ENCODE measurements around the gene MTCL1.

MTCL1 gene

DNA sequence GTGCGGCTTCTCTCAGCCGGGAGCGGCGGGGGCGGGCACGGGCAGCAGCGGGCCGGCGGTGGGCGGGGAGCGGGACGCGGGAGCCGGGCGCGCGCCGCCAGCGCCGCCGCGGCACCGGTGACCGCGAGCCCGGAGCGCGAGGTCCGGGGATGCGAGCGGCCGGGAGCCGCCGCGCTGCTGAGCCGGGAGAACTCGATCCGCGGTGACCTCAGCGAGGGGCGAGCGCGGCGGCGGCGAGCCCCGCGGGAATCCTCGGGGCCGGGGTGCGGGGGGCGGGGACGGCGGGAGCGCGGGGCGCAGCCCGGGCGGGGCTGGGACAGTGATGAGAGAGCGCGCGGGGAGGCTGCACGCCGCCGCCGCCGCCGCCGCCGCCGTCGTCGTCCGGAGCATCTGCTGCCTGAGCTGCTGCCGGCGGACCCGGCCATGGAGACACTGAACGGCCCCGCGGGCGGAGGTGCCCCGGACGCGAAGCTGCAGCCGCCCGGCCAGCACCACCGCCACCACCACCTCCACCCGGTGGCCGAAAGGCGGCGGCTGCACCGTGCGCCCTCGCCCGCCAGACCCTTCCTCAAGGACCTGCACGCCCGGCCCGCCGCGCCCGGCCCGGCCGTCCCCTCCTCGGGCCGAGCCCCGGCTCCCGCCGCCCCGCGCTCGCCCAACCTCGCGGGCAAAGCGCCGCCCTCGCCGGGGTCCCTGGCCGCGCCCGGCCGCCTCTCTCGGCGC, at the start of gene MTCL1:
Gene MTCL1, plus strand, starts transcription at position 319 of the 723 bp plus-strand sequence. Its CDS starts 105 bp downstream, at position 424.
- DNase-seq, result no peak

DNA sequence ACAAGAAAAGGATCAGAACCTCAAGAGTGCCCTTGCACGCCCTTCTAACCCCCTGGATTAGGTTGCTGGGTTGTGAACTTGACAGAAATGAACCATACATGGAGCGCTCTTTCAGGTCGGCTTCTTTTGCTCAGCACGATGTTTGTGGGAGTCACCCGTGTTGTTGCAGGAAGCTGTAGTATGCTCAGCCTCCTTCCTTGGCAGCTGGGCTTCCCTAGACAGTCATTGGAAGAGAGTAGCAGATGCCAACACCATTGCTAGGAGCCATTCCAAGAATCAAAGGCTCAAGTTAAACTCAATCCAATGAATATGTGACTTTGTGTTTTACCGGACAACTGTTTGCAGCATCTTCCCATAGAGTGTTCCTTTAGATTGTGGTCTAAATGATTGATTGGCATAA, 49.1 kb upstream of the MTCL1 start:
- no peak for DNase-seq

DNA sequence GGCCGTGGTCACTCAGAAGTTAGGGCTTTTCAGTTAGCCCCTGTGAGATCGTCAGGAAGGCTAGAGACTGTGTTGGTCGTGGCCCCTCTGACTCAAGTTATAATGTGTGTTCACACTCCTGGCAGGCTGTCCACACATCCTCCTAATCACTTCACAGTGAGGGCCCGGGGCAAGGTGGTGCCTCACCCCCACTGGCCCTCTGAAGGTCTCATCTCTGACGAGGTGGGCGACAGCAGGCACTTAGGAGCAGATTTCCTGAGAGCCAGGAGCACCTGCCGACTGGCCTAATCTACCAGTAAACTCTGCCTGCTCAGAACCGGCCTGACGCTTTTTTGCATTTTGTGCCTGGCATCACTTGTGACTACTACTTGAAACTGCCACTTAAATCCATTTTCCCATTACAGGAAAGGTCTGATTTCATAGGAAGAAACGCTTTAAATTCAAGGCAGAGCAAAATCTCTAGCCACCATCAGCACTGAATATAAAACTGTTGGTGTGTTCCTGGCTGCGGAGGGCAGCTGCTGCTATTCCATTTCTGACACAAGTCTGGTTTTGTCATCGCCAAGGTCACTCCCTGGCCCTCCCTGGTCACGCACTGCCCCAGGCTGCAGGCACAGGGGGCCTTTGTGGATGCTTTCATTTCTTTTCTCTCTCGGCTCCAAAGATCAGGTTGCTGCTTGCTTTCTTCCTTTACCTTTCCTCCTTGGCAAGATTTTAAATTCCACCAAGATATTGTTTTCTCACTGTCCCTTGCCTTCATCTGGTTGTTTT, 48.1 kb upstream of the MTCL1 start:
- DNase-seq, result no peak

DNA sequence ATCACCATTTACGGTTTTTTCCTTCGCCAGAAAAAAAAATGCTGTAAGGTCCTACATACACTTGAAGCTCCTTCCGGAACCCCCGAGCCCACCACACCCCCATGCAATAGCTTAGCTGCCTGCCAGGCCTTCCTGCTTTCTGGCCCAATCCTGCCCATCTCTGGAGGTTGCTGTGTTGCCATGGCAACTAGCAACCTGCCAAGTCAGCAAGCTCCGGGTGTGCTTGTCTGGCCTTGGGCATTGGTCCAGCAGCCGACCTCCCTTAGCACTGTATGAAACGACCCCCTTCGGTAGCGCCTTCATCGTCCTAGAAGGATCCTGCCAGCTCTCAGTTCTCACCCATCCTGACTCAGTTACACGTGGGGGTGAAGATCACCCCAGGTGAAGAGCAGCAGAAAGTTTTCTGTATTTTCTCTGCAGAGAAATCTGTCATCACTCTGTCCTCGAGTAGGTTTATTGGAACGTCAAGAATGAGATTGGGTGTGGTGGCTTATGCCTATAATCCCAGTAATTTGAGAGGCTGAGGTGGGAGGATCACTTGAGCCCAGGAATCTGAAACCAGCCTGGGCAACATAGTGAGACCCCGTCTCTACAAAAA, 47.4 kb upstream of the MTCL1 start:
- no peak for DNase-seq

DNA sequence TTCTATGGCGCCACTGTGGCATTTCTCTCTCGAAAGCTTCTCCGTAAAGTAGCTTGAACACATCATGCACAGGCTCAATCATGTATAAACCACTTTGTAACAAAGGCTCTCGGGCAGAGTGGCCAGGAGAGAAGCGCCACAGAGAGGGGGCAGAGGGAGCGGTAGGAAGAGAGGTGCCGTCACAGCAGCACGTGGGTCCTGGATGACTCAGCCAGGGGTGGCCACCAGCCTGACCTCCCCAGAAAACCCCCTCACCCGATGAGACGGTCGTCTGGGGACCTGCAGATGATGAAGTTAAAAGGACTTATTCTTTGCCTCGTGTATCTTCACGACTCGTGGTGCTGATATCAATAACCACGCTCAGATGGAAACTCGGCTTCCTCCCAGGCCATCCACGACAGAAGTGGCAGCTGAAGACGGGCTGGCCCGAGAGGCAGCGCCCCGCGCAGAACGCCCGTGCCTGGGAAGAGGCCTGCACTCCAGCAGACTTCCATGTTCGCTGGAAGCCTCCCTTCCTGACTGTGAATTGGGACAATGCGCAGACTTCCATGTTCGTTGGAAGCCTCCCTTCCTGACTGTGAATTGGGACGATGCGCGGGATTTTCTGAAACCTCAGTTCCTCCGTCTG, 46.4 kb upstream of the MTCL1 start:
- no peak for DNase-seq

DNA sequence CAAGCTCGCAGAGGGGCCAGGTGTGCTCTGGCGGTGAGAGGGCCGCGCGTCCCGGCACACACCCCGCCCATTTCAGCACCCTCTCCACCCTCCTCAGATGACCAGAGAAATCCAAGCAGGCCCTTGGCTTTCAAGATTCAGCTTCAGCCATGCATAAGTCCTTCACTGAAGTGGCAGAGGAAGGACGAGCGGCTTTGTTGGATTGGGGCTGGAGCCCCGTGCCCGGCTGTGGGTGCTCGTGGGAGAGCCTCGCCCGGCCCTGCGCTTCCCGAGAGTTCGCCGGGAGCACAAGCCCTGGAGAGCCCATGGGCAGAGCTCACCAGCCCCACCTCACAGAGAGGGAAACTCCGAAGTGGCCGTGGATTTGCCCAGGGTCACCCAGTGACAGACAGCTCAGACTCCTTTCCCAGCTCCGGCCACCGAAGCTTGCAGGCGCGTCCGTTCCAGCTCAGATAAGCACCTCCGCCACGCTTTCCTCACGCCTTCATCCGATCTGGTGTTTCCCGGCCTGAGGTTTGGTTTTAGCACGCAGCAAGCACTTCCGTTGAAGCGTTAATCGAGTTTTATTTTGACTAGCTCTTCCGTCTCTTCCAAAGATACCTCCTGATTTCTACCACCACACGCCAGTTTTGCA, 45.6 kb upstream of the MTCL1 start:
- DNase-seq, result no peak

DNA sequence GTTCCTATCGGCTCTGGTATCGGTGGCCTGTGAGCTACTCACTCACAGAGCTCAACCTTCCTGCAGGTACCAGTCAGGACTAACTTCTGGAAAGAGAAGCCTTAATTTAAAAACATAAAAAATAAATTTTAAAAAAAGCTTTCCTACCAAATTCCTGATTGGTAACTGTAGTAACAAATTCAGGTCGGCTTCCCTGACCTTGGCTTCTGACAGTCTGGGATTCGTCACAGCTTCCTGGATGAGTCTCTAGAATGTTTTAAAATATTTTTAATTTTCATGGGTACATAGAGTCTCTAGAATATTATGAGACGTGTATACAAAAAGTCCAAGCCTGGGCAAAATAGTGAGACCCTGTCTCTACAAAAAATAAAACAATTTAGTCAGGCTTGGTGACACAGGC, 45.0 kb upstream of the MTCL1 start:
- DNase-seq, result no peak

DNA sequence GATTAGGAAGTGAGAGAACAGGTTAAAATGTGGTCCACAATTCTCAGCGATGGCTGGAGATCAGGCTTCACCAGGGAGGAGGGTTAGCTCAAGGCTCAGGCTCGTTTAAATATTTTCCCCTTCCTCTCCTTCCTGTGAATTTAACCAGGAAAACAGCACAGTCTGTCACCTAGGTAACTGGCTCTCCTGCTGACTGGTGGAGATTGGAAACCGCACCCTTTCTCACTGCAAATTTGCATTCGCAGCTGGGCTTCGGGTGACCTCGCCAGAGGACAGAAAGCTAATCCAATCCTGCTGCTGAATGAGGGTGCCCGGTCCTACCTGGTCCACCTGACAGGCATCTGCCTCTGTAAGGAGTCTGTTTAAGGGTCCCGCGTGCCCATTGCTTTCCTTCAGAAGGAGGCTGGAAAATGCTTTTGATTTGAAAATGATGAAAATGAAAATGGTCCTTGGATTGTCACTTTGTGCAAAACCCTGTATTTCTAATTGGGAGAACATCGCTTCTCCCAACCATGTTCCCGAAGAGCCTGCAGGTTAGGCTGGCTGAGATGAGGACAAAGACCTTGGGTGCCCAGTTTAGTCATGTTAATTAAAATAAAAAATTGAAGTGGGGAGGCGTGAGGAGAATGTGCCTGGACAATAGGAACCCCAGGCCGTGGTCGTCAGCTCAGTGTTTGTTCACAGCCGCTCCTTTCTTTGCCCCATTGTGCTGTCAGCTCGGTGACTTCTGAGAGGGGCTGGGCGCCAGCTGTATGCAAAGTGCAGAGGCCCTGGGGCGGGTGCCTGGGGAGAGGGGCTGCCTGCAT, 43.4 kb upstream of the MTCL1 start:
- DNase-seq, result peak; percentile 98

DNA sequence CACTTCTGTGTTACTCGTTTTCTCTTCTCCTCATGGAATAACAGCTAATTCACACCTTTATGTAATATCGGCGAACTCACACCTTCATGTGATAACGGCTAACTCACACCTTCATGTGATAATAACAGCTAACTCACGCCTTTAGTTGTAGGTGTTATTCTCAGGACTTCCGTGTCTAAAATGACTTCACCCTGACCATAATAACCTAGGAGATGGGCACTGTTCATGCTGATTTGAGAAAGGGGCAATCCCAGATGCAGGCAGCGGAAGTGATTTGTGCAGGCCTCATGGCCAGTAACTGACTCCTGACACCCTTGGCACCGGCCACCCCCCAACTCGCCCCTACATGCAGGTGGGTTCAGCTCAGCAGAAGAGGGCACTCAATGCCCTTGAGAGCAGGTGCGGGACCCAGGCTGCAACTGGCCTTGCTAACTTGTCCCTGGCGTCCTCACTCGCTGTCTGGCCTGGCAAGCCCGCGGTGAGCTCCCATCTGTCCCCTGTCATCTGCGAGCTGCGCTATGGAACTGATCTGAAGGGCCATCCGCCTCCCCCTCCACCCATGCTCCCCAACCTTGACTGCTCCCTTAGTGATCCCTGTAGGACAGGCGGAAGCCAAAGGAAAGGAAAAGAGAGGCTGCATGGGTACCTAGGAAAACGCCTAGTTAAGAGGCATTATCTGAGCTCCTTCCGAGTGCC, 42.6 kb upstream of the MTCL1 start:
- no peak for DNase-seq

DNA sequence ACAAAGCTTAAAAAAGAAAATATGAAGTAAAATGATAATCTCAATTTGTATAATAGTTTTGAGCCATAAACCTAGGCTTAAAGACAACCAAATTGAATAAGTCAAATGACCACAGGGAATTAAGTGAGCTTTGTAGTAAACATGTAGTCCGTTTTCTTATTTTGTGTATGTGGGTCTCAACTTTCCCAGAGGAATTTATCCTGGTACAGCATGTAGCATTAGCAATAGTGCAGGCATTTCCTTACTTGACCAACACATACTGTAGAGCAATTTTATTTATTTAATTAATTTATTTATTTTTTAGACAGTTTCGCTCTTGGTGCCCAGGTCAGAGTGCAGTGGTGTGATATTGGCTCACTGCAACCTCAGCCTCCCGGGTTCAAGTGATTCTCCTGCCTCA, 37.5 kb upstream of the MTCL1 start:
- DNase-seq, result no peak

DNA sequence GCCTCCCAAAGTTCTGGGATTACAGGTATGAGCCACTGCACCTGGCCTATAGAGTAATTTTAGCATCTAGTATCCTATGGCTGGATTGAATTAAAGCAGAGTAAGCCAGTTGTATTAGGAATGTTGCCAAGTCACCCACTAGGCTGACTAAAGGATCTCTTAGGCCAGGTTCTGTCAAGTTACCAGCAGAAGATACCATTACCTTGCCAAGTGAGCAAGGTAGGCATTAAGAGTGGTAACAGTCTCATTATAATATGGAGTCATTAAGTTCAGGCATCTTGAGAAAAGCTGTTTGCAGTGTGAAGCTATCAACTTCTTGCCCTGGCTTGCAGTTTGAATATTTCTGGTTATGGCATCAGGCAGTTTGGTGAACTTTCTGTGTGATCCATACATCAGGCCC, 37.0 kb upstream of the MTCL1 start:
- DNase-seq, result no peak

DNA sequence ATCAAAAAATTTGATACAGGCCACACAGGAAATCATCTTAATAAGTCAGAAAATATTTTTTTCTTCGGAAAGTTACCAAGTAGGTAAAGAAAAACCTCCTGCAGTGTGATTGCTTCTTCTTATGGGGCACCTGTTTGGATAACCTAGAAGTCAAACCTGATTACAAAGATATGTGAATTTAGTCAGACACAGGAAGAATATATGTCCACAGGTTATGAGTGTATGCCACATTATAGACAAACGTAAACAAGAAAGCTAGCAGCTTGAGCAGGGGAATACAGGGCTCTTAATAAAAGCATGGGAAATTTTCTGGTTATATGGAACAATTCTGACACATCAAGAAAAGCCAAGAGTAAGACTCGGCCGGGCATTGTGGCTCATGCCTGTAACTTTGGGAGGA, 35.8 kb upstream of the MTCL1 start:
- no peak for DNase-seq

DNA sequence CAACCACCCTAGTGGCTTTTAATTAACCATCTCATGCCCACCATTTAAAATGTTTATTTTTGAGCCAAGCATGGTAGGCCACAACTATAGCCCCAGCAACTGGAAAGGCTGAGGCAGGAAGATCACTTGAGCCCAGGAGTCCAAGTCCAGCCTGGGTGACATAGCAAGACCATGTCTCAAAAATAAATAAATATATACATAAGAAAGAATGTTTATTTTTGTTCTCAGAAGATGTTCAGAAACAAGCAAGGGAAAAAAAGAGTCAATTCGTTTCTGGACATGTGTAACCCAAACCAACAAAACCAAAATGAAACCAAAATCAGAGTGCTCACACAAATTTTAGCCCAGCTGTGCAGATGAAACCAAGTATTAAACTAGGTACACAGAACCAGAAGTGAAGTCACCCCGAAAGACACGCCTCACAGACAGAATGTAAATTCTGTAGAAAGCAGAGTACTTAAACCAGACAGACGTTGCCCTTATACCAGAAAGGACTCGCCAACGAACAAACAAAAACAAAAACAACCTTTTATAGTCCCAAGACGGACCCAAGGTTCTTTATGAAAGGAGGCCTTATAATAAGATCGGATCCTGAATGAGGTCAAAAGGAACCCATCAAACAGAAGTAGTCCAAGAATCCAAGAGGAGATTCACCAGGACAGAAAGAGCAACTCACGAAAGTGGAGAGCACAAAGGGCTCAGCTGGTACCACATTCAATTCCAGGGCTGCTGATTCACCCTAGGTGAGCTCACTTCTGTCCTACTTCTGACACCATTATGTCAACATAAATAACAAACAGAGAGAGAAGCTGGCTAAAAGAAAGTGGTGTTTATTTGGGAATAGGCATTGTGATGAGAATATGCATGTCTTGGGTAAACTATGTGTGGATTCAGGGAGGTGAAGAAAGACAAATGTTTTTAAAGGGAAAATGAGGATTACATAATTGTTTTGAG, 31.8 kb upstream of the MTCL1 start:
- no peak for DNase-seq

DNA sequence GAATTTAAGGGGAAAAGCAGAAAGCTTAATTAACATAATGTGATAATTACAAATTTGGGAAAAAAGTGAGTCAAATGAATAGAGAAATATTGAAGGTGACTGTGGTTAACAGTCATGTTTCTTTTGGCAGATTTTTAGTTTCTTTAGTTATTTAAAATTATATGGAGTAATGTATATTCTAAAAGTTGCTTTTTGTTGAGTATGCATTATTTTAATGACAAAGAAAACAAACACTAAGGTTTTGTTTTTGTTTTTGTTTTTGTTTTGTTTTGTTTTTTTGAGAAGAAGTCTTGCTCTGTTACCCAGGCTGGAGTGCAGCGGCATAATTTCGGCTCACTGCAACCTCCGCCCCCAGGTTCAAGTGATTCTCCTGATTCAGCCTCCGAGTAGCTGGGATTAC, 30.3 kb upstream of the MTCL1 start:
- DNase-seq, result no peak

DNA sequence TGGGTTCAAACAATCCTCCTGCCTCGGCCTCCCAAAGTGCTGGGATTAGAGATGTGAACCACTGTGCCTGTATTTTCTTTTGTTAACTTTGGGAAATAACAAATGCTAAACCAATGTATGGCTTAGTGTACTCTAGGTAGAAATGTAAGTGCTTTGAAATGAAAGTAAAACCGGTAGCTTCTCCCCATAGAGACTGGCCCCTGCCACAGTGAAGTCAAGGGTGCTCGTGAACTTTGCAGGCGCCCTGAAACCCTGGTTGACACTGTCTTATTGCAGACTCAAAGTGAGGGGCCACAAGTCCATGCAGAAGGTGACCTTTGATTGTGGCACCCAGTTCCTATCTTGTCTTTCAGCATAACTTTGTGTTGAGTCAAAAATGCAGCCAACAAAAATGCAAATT, 24.2 kb upstream of the MTCL1 start:
- no peak for DNase-seq

DNA sequence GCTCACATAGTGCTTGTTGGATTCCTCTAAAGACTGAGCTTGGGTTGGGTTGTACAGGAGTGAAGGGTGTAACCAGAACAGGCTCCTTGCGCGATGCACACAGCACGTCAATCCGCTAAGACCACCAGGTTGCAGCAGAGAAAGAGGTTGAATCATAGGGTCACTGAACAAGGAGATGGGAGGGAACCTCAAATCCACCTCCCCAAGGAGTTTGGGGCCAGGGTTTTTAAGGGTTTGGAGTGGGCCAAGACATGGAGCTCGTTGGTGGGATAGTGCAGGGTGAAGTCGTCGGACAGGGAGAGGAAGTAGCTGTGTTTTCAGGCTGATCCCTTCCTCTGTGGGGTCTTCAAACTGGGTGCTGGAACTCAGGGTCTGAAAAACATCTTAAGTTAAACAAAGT, 20.8 kb upstream of the MTCL1 start:
- DNase-seq, result no peak

DNA sequence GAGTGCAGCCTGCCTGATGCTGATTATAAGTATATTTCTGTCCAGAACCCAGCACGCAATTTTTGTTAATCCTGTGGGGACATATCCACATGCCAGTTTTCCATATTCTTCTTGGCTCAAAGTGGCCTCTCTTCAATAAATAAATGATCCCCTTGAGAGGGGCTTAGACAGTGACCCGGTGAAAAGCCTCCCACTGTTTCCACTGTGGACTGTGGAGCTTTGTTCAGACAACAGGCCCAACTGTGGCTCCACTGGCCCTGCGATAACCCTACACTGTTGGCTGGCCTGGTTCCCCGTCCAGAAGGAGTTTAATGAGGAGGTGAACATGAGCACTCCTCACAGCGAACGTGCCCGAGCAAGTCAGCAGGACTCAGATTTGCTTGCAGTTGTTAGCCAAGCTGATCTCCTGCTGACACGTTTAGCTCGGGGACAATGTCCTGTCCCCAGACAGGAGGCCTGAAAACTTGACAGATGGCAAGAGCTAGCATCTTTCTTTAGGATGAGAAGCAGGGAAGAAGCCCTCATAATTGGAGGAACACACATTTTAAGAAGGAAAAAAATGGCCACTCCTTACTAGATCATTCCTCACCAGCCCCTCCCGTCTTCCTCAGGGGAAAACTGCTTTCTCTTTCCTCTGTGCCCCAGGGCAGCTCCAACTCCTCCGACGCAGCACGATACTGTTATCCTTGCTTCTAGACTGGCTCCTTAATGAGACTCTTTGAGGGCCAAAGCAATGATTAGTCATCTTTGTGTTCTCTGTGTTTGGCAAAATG, 20.0 kb upstream of the MTCL1 start:
- DNase-seq, result no peak

DNA sequence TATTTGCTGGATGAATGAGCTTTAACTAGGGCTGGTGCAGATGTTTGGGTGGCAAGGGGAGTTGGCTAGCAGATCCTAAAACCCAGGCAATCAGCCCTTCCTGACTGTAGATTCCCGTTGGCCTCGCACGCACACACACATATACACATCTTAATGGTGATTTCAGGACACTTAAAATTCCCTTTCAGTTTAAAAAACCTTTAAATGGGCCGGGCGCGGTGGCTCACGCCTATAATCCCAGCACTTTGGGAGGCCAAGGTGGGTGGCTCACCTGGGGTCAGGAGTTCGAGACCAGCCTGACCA, 19.5 kb upstream of the MTCL1 start:
- DNase-seq, result no peak

DNA sequence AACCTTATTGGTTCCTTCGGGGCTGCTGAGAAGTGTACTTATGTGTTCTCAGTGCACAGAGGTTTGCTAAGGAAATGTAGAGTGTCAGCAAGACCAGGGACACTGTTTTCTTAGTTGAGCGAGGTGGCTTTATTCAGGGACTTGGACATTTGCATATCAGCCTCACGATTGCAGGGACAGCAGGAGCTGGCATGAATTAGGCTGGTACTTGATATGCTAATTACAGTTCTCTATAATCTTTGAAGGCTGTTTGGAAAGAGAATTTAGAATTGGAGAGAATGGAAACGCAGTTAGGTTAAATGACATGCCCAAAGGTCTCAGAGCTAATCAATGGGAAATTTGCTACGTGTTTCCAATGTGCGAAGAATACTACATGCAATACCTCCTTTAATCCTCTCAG, 18.7 kb upstream of the MTCL1 start:
- DNase-seq, result no peak

DNA sequence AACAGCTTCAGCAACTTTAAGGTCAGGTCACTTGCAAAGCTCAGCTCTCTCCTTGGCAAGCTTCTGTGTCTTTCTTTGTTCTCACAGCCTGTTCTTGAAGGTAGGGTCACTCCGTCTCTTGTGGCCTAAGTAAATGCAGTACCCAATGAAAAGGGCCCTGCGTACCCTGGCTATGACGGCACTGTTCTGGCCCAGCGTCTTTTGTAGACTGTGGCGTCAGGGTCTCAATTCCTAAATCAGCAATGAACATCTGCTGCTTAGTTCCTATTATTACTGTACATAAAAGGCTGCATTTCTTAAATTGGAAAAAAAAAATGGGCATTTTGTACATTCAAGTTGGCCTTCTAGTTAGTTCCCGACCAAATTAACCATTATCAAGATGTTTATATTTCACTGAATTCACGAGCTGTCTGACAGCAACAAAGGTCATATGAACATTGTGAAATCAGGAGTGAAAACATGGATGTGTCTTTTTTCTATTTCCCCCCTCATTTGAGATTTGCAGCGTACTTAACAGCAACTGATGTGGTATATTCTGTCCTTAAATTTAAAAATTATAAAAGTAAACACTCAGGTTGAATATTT, 17.0 kb upstream of the MTCL1 start:
- DNase-seq, result no peak

Data from NCI-H2081 treated with DMSO at 0.1 percent for 48 hours (cell line).